ENCODE results near the gene TENM4. TPM values are rescaled to one million over a fixed set of nuclear protein-coding genes. Genes with fewer than 3 reads are reported as not detected.

The TENM4 gene
- total RNA-seq, 4 donors from 2014 or later: 7.7 to 39.3 (median 16.1) TPM

DNA sequence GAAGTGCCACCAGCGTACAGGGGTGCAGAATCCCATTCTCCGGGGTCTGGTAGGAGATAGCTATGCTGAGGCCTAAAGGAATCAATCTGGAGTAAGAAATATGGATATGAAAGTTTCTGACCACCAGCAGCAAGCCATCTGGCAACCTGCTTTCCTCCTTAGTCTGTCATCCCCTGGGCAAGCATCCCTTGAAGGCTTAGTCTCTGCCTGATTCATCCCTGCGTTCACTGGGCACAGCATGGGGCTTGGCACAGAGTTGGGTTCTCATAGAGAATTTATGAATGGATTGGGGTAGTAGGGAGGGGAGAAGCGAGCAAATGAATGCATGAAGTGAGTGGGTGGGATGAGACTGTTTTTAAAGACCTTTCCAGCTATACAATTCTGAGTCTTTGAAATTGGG, 780.4 kb downstream of the TENM4 start:
- no peaks in the 10 kb centered on the region for H3K9me3 ChIP-seq
- peaks cover 4 to 27% (median 11%) of the 10 kb centered on the region in 3 donors for H3K4me1 ChIP-seq
- no peak for DNase-seq
- no peak overlapping the region for H3K4me3 ChIP-seq
- H3K27me3 ChIP-seq: no peaks in the 10 kb centered on the region
- WGBS, 2 donors: 68 to 72% methylated on average over 4 of the region's 4 CpGs
- TF ChIP-seq POLR2A (IDR thresholded peaks at IDR 0.05): no peak
- TF ChIP-seq, protein P1, sequence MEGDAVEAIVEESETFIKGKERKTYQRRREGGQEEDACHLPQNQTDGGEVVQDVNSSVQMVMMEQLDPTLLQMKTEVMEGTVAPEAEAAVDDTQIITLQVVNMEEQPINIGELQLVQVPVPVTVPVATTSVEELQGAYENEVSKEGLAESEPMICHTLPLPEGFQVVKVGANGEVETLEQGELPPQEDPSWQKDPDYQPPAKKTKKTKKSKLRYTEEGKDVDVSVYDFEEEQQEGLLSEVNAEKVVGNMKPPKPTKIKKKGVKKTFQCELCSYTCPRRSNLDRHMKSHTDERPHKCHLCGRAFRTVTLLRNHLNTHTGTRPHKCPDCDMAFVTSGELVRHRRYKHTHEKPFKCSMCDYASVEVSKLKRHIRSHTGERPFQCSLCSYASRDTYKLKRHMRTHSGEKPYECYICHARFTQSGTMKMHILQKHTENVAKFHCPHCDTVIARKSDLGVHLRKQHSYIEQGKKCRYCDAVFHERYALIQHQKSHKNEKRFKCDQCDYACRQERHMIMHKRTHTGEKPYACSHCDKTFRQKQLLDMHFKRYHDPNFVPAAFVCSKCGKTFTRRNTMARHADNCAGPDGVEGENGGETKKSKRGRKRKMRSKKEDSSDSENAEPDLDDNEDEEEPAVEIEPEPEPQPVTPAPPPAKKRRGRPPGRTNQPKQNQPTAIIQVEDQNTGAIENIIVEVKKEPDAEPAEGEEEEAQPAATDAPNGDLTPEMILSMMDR (IDR thresholded peaks at IDR 0.05): no peak
- H3K36me3 ChIP-seq: peaks cover 0 to 14% (median 0%) of the 10 kb centered on the region in 3 donors
- peak overlapping the region in 1 of 4 donors; percentile 20 for H3K27ac ChIP-seq
- intact Hi-C loops (cut with DNase I): no loop called here

DNA sequence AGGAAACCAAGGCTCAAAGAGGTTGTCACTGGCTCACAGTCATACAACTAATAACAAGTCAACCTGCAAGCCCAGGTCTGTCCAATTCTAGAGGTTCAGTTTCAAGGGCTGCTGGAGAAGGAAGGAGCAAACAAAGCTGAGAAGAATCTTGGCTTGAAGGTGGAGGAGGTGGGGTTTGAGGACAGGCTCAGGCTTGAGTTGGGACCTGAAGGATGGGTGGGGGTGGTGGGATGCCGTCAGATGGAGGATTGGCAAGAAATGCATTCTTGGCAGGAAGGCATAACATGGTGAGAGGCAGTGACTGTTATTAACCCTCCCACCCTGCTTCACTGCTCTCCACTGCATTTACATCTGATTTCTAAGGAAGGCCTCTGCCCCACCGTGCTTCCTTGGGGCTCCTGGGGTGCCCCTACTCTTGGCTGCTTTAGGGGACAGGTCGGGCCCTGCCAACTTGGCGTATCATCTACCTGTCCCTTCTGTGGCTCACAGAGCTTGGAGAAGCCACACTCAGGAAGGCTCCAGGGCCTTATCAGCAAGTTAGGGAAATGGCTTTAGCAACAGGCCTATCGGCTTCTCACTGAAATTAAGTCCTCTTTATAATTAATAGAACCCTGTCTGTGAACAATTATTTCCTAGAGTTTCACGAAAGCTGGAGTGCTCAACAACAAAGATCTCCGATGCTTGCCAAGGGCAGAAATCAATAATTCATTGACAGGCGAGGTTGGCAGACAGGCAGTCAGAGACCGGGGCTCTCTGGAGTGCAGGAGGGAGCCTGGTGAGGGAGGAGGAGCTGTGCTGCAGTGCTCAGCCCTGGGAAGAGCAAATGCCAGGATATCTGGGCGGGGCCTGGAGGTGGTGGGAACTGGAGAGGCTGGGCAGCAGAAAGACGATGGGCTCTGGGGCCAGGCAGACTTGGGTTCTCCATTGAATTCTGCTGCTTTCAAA, 781.2 kb downstream of the TENM4 start:
- Histone ChIP-seq H3K4me1 (peaks cover 4 to 27% (median 11%) of the 10 kb centered on the region in 3 donors), H3K9me3 (no peaks in the 10 kb centered on the region), H3K4me3 (no peak overlapping the region), H3K36me3 (peaks cover 0 to 14% (median 0%) of the 10 kb centered on the region in 3 donors), H3K27me3 (no peaks in the 10 kb centered on the region), H3K27ac (peak overlapping the region in 3 of 4 donors; percentile 11 to 30 (median 20))
- intact Hi-C loops (cut with DNase I): no loop called here
- 39 to 53% methylated on average over 10 of the region's 11 CpGs for WGBS, 2 donors
- no peak for TF ChIP-seq POLR2A (IDR thresholded peaks at IDR 0.05)
- TF ChIP-seq, protein P1 (IDR thresholded peaks at IDR 0.05): no peak
- DNase-seq: no peak

DNA sequence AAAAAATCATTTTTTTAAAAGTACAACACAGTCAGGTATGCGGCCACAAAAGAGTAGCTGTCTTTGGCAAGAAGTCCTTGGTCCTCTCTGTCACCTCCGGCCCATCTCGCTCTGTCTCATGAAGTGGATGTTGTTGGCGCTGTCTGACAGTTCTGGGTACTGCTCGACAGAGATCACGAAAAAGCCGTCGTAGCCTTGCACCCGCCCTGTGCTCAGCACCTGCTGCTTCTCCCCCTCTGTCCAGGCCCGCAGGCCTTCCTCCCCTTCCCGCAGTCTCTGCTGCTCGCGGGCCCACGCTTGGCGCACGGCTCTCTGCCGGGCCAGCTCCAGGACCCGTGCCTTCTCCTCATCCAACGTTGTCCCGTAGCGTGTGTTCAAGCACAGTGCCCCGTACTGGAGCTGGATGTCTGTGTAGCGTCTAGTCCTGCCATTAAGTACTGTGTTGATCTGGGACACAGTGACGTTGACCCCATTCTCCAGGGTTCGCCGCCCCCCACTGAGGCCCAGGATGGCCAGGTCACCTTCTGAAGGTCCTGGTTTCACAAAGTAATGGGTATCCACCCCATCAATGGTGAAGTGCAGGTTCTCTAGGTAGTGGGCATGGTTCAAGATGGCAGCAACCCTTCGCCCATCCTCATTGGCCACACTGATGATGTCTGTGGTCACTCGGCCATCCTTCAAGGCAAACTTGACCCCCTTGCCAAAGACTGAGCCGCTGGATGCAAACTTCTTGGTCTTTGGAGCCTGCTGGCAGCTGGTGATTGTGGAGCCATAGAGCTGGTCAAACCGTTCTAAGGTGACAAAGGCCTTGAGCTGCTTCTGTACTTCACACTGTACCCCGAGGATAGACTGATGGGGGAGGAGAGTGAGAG, 782.6 kb downstream of the TENM4 start:
- Histone ChIP-seq H3K4me1 (peaks cover 4 to 27% (median 11%) of the 10 kb centered on the region in 3 donors), H3K9me3 (no peaks in the 10 kb centered on the region), H3K27ac (no peak overlapping the region), H3K27me3 (no peaks in the 10 kb centered on the region), H3K36me3 (peaks cover 0 to 14% (median 0%) of the 10 kb centered on the region in 3 donors), H3K4me3 (no peak overlapping the region)
- DNase-seq: no peak
- WGBS, 2 donors: 94 to 95% methylated on average over 25 to 29 of the region's 31 CpGs
- TF ChIP-seq POLR2A (IDR thresholded peaks at IDR 0.05): no peak
- TF ChIP-seq, protein P1 (IDR thresholded peaks at IDR 0.05): no peak
- intact Hi-C loops (cut with DNase I): no loop called here

DNA sequence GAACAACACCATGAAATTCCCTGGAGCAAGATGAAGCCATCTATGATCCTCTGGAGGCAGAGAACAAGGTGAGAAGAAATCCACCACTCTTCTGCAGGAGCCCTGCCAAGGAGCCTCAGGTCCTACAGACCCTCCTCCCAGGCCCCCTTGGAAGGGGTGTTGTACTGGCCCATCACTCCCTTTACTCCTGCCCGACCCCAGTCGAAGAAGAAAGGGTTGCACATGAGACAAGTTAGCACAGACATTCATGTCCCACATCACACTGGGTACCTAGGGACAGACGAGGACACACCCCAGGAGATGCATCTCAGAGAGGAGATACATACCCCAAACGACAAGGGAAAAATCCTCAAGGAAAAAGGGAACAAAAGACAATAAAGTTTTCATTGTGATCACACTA, 783.4 kb downstream of the TENM4 start:
- Histone ChIP-seq H3K4me1 (peaks cover 4 to 27% (median 11%) of the 10 kb centered on the region in 3 donors), H3K4me3 (no peak overlapping the region), H3K27me3 (no peaks in the 10 kb centered on the region), H3K36me3 (peaks cover 0 to 14% (median 0%) of the 10 kb centered on the region in 3 donors), H3K27ac (no peak overlapping the region), H3K9me3 (no peaks in the 10 kb centered on the region)
- TF ChIP-seq POLR2A (IDR thresholded peaks at IDR 0.05): no peak
- TF ChIP-seq, protein P1 (IDR thresholded peaks at IDR 0.05): no peak
- 72 to 89% methylated on average over 2 to 4 of the region's 4 CpGs for WGBS, 2 donors
- intact Hi-C loops (cut with DNase I): no loop called here
- no peak for DNase-seq
